GM12892 (cell line): ENCODE results near the gene PRX.

Source experiments
- POLR2A ChIP-seq: IDR thresholded peaks from 2 replicates; pipeline ENCODE4 v1.6.1; 2011; ENCODE audit warnings: low read depth, low read length, control low read depth
- POLR2AphosphoS5 ChIP-seq: IDR thresholded peaks from 2 replicates; pipeline ENCODE4 v1.6.1; 2011; ENCODE audit warnings: low read depth, low read length, control low read depth

DNA sequence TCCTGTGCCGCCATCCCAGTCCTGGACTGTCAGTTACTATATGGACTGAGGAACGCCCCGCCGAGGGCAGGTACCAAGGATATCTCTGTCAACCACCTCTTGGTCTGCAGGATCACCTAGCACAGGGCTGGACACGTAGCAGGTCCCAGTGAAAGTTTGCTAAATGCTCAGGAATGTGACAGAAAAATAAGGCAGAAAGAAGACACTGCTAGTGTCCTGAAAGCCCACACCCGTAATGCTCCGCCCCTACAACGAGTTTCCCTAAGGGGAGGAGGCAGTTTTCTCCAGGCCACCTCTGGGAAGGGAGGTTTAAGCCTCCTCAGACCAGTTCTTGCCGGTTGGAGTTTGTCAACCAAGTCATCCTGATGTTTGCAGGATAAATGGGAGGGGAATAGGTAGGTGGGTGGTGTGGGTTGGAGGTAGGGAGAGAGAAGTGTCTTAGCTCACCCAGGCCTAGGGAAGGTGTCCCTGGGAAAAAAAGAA is 32.6 kb upstream of the PRX start:
- no peak for TF ChIP-seq POLR2AphosphoS5
- TF ChIP-seq POLR2A = no peak
